Measurements from ENCODE around the gene TBL3.

The TBL3 gene

GRCh38 chr16:1940273-1941161 is 31.3 kb upstream of the TBL3 start:
- H3K27ac ChIP-seq = no peak overlapping the region
- no peak for TF ChIP-seq CTCF (conservative IDR thresholded peaks at IDR 0.05)
- no peak for TF ChIP-seq ZFX (IDR thresholded peaks at IDR 0.05)

GRCh38 chr16:1941162-1942046 is 30.4 kb upstream of the TBL3 start:
- H3K27ac ChIP-seq = peak overlapping the region; percentile 85
- TF ChIP-seq CTCF (conservative IDR thresholded peaks at IDR 0.05) (no peak), ZFX (IDR thresholded peaks at IDR 0.05) (no peak)

GRCh38 chr16:1942047-1942809 is 29.6 kb upstream of the TBL3 start:
- TF ChIP-seq CTCF (conservative IDR thresholded peaks at IDR 0.05) = no peak
- TF ChIP-seq ZFX (IDR thresholded peaks at IDR 0.05) = no peak
- peak overlapping the region; percentile 85 for H3K27ac ChIP-seq

GRCh38 chr16:1942810-1943726 is 28.8 kb upstream of the TBL3 start, which contains the start of gene MSRB1:
MSRB1 (minus strand) TSS chr16:1943199; CDS start chr16:1943156, 43 bp downstream.
- TF ChIP-seq CTCF (conservative IDR thresholded peaks at IDR 0.05) = no peak
- no peak for TF ChIP-seq ZFX (IDR thresholded peaks at IDR 0.05)
- H3K27ac ChIP-seq = peak within 1 kb of the TSS; percentile 85

- no peak overlapping the region for H3K27ac ChIP-seq
- TF ChIP-seq CTCF (conservative IDR thresholded peaks at IDR 0.05) = no peak
- TF ChIP-seq ZFX (IDR thresholded peaks at IDR 0.05) = no peak
Measured at GRCh38 chr16:1944612-1945199, 27.1 kb upstream of the TBL3 start.

Measured in C4-2B (cell line).